Sigmoid colon (tissue), 4 donors: ENCODE results near the gene KCNIP4.

Source experiments
- EP300 ChIP-seq, 4 donors: sonication (generic); formaldehyde crosslinking; IDR thresholded peaks; one replicate each; pipeline ENCODE4 v1.6.1; 2017; ENCODE audit warnings: antibody characterized with exemption in 4 of 4
- POLR2A ChIP-seq, 2 donors: fragments of 450-650 bp; IDR thresholded peaks; one replicate each; pipeline ENCODE4 v1.6.1; 2016; ENCODE audit warnings: antibody characterized with exemption in 2 of 2, mild to moderate bottlenecking in 2 of 2, moderate library complexity in 2 of 2
- POLR2AphosphoS5 ChIP-seq, 4 donors: sonication (generic); formaldehyde crosslinking; IDR thresholded peaks; one replicate each; pipeline ENCODE4 v1.6.1; 2017; ENCODE audit warnings: antibody characterized with exemption in 4 of 4
- TF ChIP-seq, protein P1 (sequence below), 4 experiments: fragments of 450-650 bp in 3 of 4; fragments of 200-600 bp in 1 of 4; IDR thresholded peaks; one replicate each; pipeline ENCODE4 v1.5.1; 2016 to 2019; ENCODE audit warnings: antibody characterized with exemption in 4 of 4, mild to moderate bottlenecking in 3 of 4, moderate library complexity in 2 of 4

DNA sequence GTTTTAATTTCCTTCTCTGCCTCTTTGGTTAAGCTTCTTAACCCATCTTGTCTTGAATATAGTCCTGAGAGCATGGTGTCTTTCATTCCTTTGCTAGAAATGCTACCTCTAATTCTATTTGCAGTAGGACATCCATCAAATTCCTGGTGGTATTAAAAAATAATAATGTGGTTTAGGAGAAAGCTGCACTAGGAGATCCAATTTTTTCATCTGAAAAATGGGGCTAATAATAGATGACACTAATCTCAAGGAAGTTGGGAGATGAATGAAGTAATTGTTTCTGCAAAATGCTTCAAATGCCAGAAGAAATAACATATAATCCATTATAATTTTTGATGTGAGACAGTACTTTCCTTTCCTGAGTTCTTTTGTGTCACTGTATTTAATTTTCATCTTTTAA is 1053.4 kb downstream of the KCNIP4 start:
- no peak for TF ChIP-seq POLR2A (IDR thresholded peaks at IDR 0.05)
- TF ChIP-seq, protein P1, sequence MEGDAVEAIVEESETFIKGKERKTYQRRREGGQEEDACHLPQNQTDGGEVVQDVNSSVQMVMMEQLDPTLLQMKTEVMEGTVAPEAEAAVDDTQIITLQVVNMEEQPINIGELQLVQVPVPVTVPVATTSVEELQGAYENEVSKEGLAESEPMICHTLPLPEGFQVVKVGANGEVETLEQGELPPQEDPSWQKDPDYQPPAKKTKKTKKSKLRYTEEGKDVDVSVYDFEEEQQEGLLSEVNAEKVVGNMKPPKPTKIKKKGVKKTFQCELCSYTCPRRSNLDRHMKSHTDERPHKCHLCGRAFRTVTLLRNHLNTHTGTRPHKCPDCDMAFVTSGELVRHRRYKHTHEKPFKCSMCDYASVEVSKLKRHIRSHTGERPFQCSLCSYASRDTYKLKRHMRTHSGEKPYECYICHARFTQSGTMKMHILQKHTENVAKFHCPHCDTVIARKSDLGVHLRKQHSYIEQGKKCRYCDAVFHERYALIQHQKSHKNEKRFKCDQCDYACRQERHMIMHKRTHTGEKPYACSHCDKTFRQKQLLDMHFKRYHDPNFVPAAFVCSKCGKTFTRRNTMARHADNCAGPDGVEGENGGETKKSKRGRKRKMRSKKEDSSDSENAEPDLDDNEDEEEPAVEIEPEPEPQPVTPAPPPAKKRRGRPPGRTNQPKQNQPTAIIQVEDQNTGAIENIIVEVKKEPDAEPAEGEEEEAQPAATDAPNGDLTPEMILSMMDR (IDR thresholded peaks at IDR 0.05) = no peak
- TF ChIP-seq POLR2AphosphoS5 (IDR thresholded peaks at IDR 0.05) = no peak
- TF ChIP-seq EP300 (IDR thresholded peaks at IDR 0.05) = no peak
